Inflammatory macrophage treated with lipopolysaccharide for 4 hours (primary cell): ENCODE results near the gene CAMK1G.

Source experiments
- DNase-seq: peaks from one replicate; pipeline ENCODE4 v3.0.0-alpha.2; 2020

The CAMK1G gene

DNA sequence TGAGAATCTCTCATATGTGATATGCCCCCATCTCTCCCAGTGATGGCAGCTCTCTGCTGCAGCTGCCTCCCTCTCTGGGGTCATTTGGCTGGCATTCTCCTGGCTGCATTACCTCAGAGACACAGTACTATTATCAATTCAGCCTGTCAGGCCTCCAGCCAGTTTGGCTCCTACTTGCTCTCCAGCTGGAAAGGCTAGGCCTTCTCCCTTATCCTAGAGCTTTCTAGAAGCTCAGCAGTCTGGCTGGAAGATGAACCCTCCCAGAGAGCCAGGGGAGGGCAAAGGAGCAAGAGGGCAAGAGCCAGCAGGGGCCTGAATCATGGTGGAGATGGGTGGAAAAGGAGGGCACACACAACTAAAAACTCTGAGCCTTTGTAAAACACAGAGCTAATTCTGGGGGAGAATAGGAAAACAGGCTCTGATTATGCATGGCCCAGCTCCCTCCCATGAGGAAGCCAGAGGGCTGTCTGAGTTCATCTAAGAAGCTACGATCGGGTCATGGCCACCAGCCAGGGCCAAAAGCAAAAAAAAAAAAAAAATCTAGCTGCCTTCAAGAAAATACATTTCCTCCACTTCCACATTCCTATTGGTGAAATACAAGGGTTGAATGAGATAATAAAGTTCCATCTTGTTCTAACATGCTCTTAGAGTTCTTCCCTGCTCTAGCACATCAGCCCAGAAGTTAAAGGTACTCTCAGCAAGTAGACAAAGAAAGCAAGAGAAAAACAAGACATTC, 59.9 kb downstream of the CAMK1G start:
- DNase-seq: no peak

DNA sequence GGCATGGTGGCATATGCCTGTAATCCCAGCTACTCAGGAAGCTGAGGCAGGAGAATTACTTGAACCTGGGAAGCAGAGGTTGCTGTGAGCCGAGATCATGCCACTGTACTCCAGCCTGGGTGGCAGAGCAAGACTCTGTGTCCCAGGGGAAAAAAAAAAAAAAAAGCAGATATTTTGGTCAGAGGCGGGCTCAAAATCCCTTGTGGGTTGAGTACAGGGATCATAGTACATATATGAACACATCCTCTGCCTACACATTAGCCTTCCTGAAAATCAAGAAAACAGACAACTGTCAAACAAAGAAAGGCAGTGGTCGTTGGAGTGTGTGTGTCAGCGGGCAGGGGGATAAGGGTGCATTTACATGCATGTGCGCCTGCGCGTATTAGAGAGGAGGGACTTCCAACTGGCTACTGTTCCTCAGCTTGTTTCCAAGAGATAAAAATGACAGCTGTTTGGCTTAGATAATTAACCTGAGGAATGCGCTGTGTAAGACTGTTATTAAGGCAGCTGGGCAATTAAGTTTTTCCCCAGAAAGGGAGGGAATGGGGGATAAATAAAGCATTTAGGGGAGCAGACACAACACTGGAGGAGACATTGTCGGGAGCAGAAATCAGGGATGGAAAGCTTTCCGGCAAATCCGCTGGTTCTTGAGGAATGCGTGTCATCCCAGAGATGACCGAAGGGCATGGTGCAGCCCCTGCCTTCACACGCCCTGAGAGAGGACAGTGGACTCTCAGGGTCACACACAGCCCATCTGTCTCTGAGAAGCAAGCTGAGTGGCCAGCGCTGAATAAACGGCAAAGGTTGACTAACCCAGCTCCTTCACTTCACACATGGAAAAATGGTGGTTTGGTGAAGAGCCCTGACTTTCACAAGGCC, 62.3 kb downstream of the CAMK1G start:
- no peak for DNase-seq

DNA sequence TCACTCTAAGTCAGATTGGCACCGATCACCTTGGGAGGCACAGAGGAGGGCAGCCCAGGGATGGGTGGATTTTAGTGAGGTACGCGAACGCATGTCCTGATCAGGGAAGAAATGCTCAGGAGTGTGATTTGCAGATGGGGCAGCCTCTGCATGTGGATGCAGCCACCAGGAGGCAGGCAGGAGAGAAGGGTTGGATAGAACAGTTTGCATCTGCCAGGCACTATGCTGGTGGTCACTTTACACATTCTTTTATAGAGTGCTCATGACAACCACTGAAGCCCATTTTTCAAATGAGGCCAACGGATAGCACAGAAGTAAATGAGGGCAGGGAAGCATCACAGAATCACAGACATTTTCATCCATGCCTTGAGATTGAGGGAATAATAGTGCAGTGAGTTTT, 63.0 kb downstream of the CAMK1G start:
- DNase-seq: no peak

DNA sequence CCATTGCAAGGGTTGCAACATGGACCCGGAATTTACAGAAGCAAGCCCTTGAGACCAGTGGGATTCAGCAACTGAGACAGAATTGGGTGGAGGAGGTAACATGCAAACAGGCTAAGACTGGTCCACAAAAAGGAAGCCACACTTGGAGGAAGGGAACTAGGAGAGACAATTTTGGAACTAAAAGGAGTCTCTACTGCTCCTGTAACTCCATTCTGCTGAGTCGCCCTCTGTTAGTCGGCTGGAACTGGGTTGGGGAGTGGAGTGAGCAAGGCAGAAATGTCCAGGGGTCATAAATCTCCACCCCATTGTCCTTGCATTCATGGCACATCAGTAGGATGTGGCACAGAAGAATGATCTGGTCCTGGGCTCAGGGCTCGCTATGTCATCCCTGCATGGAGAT, 63.6 kb downstream of the CAMK1G start:
- peak; percentile 66 for DNase-seq

DNA sequence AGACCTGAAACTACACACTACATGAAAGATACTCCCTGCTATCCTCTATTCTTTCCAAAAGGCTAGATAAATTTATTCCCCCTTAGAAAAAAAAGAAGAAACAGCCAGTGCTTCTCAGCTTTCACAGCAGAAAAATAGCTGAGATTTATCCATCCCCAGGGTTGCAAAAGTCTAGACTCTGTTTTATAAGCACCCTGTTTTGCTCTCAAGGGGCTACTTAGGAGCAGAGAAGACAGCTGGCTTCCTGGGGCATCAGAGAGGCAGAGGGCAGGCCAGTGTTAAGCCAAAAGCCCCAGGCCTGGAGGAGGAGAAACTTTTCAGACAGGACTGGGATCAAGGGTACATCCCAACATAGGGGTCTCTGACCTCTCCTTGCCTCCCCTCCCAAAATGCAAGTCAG, 64.8 kb downstream of the CAMK1G start:
- no peak for DNase-seq

DNA sequence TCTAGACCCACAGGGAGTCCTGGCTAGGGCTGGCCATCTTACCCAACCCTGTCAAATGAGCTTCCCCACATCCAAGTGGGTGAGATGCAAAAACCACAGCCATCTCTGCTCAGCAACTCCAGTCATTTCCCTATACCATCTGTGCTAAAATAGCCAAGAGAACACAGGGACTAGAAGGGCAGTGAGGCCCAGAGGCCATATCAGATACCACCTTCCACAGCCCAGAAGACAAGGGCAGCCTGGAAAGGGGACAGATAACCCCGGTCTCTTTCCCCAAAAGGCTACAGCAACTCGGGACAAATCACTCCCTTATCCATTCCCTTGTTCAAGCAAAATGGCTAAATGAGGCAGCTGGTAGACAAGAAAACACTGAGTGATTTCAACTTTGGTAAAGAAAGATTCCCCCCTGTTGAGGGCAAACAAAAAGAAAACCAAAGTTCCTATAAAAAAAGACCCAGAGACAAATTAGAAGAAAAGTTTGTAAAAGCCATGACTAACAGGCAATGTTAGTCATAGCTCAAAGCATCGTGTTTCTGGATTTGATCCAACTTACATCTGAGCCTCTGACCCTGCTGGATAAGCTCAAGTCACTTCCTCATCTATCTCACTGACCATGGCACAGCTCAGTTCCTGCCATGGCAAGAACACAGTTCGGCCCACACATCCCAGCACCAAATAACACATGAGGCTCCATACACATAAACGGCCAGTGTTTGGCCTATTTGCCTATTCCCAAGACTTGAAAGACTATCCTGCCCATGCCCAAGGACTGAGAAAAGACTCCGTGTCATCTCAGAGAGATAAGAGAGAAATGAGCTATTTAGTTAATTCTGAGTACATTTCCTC, 65.6 kb downstream of the CAMK1G start:
- peak; percentile 96 for DNase-seq

DNA sequence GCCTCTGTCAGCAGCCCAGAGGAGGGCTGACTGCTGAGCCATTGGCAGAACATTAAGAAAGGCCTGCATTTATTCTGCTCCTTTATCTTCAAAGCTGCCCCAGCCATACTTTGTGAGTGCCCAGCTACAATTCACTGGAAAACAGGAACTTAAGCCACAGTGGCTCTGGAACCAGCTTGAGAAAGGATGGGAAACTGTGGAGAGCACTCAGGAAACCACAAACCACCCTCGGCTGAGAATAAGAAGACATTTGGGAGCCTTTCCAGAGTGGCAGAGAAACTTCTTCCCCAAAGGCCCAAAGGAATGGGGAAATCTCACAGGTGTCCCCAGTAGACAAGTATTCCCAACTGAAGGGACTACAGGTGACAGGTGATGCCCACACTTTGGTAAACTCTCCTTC, 66.9 kb downstream of the CAMK1G start:
- peak; percentile 85 for DNase-seq

DNA sequence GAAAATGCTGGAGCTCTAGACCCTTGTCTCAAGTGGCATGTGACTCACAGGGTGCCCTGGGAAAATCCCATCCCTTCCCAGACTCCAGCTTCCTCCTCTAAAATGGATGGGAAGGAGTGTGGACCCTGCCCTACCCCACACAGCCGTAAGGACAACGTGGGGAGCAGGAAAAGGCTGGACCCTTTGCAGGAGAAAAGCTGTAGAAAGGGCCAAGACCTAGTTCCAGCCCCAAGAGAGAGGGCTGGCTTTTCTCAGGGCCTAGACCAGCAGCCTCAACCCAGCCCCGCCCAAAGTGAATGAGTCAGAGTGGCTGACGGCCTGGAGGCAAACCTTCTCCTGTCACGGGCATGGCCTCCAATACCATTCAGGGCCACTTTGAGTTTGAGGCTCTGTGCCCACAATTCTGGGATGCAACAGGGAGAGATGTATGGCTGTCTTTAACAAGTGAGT, 67.6 kb downstream of the CAMK1G start:
- DNase-seq: peak; percentile 92

DNA sequence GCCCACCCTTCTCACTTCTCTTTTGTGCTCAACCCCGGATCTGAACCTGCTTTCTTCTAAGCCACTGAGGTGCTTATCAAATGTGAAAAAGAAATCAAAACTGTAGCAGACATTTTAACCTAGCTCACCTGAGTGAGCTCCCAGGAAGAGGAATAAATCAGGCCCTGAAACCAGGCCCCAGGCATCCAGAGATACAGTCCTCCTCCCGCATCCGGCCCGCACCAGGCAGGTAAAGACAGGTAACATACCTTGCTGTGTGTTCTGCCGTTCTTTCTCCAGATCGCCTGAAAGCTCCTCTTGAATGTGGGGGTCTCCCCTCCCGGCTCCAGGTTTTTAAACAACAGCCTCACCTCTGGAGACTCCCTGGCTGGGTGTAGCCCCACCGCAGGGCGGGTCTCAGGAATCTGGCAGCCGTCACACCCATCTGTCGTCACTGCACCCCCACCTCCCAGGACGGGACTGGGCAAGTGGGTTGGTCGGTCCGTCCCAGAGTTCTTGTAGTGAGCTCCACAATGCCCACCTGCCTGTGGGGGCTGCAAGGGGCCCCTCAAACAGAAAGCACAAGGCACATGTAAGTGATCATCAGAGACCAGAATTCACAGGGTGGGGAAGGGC, 68.7 kb downstream of the CAMK1G start, which contains the start of gene LAMB3:
LAMB3 (minus strand) TSS at position 305 of the 615 bp plus-strand sequence. CDS start 1,481 bp downstream, outside the sequence.
- DNase-seq: no peak

DNA sequence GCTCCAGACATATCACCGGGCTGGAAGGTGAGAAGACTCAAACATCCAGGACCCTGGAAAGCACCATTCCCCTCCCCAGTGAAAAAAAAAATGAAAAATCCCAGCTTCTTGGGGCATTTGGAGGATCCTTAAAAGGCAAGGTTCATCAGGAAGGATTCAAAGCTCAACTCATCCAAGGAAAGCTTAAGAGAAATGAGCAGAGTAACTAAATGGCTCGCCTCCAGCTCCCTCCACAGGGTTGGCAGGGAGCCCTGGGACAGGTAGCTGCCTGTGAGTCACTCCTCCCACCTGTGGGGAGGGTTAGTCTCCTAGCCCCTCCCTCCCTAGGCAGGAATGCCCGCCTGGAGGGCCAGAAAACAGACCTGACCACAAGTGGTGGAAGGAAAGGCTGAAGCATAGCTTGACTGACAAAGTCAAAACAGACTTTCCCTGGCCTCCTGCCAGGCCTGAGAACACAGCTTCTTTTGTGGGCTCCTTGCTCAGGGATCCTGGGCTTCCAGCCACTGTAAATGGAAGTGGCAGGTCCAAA, 69.4 kb downstream of the CAMK1G start:
- no peak for DNase-seq

DNA sequence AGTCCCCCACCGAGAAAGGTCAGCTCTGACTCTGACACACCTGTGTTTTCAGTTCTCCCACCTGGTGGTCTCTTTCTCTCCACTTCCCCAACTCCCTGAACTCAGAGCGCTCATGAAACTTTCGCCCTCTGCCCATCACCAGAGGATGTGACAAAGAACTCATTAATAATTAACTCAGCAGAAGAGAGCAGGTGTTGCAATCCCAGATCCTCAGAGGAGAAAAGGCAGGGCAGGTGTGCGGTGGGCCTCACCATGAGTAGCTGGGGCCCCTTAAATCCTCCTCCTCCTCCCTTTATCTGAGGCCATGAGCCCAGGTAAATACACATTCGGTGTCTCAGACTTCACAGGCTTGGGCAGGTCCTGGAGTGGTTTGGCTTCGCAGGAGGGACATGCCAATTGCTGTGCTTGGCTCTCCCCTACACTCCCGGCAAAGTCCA, 70.4 kb downstream of the CAMK1G start:
- no peak for DNase-seq

DNA sequence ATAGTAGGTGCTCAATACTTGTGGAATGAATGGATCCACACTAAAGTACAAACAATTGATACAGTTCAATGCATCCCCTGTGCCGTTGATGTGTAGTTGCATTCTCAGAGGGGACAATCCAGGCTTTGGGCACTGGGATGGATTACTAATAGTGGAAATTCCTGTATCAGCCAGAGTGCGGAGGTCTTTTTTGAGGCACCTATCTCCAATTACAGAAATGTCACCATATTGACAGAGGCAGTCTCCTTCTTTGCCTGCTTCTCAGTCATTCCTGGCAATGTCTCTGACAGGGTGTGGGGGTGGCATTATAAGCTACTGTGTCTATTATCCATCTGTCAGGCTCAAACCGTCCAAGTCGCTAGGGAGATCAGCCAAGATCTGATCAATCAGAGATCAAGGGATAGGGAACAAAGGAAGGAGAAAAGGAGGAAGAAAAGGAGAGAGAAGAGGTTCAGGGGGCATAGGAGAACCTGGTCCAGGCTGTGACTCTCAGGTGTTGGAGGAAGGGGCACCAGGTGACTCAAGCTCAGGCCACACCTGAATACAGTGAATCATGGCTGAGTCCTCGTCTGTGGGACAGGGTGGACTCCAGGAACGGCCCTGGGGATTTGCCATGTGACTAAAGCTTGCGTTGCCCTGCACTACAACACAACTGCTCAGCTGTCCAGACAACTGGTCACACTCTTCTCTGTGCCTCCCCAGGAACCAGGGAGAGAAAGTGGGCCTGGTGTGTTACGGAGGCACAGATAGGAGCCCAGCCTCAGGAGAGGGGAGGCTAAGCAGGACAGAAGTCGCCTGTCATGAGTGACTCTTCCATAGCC, 72.1 kb downstream of the CAMK1G start:
- no peak for DNase-seq

DNA sequence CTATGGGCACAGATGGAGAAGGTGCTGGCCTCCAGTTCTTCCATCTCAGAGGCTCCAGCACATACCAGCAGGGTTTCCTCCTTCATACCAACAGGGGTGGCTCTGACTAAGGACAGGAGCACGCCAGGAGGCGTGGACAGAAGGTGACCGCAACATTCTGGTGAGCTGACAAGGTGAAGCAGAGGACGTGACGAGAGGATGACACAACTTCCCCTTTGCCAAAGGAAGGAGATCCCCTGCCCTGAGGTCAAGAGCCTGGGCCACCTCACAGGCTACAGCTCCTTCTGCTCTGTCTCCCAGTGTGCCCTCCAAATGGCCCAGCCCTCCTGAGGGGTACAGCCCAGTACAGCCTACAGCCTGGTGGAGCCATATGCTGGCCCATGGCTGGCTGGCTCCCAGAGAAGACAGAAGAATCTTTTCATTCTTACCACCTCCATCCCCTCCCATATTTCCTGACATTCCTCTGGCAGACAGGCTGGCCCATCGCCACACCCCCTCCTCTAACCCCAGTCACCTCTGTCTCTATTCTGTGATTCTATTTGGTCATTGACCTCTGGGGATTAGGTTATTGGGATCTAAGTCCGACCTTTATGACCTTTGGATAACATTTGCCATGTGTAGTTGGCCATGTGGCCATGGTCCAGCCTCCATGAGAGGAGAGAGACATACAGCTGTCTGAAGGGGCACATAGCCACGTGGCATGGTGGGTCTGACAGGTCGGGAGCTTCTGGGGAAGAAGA, 73.8 kb downstream of the CAMK1G start:
- DNase-seq: peak; percentile 88

DNA sequence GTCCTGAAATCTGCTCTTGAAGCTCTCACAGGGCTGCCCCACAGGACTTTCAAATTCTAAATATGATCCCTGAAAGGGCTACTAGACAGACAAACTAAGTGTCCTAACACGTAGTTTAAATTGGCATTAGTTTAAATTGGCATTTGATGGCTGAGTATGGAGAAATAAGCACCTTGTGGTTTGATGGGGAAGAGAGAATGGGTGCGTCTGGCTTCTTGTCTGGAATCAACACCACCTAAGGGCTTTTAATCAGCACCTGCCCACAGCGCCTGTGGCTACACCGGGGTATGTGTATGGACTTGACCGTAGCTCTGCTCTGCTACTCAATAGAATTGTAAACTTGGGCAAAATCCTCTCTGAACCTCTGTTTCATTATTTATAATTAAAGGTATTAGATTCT, 74.4 kb downstream of the CAMK1G start:
- no peak for DNase-seq

DNA sequence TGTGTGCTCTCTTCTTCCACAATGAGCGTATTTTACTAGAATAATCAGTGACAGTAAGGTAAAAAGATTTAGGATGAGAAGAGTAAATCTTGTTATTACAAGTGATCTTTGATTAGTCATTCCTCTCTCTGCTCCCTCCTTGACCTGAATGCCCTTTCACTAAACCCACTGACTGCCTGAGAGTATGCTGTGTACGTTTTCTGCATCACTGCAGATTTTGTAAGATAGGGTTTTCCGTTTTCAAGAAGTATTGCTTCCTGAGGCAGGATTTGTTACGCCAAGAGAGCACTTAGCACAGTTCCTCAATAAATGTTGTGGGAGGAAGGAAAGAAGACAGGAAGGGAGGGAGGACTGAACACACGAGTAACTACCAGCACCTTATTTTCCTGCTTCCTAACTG, 76.4 kb downstream of the CAMK1G start:
- peak; percentile 98 for DNase-seq

DNA sequence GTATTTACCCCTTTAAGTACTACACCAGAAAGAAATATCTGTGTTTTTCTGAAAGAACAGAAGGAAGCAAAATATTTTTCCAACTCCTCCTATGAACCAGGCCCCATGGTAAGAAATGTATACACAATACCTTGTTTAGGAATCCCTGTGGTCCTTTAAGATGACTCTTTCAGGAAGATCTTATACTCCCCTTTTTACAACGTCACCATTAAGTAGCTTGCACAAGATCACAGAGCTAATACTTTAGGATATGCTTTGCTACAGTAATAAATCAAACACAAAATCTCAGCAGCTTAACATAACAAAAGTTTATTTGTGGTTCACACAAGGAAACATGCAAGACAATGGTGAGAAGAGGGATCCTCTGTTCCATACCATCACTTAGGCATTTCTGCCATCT, 77.6 kb downstream of the CAMK1G start:
- DNase-seq: no peak

DNA sequence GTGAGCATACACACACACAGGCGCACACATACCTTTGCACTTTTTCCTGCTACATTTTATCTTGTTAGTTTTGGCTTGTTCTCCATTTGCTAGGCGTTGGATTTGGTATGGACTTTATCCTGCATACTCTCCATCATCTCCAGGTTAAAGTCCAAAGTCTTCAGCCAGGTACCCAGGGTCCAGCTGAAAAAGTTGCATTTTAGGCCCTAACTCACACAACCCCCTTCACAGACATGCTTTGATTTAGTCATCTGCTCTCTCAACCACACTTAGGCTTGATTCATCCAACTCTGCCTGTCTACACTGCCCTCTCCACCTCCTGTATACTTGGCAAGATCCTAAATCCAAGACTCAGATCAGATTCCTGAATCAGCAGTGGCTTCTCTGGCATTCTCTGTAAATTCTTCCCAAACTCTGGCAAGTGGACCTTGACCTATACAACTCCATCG, 79.4 kb downstream of the CAMK1G start:
- DNase-seq: no peak
